Fibroblast of lung (primary cell): Measurements from ENCODE around the gene FSTL5. TPM values are rescaled to one million over a fixed set of nuclear protein-coding genes. Genes with fewer than 3 reads are reported as not detected.

Source experiments
- DNase-seq, 2 donors: peaks; one replicate each; pipeline versions ENCODE4 v3.0.0 to v3.0.0-alpha.2; 2010; ENCODE audit warnings: low read depth in 2 of 2
- H2AFZ ChIP-seq: 2 replicates; pipeline ENCODE4 v1.5.1; 2012; ENCODE audit warnings: low read length, control low read depth, inconsistent platforms
- H3K27ac ChIP-seq: 2 replicates; pipeline ENCODE4 v1.5.1; 2011; ENCODE audit warnings: low read length, control low read depth; ENCODE audit not compliant: insufficient read depth
- H3K27me3 ChIP-seq: 2 replicates; pipeline ENCODE4 v1.5.1; 2011; ENCODE audit warnings: mild to moderate bottlenecking, low read length; ENCODE audit not compliant: control insufficient read depth, insufficient read depth
- H3K36me3 ChIP-seq: 2 replicates; pipeline ENCODE4 v1.5.1; 2011; ENCODE audit warnings: low read length; ENCODE audit not compliant: control insufficient read depth, insufficient read depth
- H3K4me1 ChIP-seq: 2 replicates; pipeline ENCODE4 v1.5.1; 2011; ENCODE audit warnings: low read length; ENCODE audit not compliant: control insufficient read depth, insufficient read depth; ENCODE audit errors: extremely low read depth
- H3K4me2 ChIP-seq: 2 replicates; pipeline ENCODE4 v1.5.1; 2011; ENCODE audit warnings: low read length, control low read depth; ENCODE audit not compliant: insufficient read depth; ENCODE audit errors: extremely low read depth
- H3K4me3 ChIP-seq, 4 experiments: fragments of 200-600 bp in 1 of 4; sonication (generic) in 1 of 4; replicated peaks in 1 of 4; 2 replicates each; pipeline ENCODE4 v1.5.1; 2011 to 2016; ENCODE audit warnings: low read length in 4 of 4, low read depth in 3 of 4, mild to moderate bottlenecking in 3 of 4, control low read depth in 2 of 4, inconsistent platforms in 1 of 4, mixed read lengths in 1 of 4; ENCODE audit not compliant: insufficient read depth in 1 of 4; ENCODE audit errors: control extremely low read depth in 1 of 4
- H3K79me2 ChIP-seq: 2 replicates; pipeline ENCODE4 v1.5.1; 2012; ENCODE audit warnings: mild to moderate bottlenecking, low read length, inconsistent platforms; ENCODE audit not compliant: control insufficient read depth, insufficient read depth
- H3K9ac ChIP-seq: 2 replicates; pipeline ENCODE4 v1.5.1; 2011; ENCODE audit warnings: mild to moderate bottlenecking, low read length, control low read depth; ENCODE audit not compliant: insufficient read depth
- H3K9me3 ChIP-seq: 2 replicates; pipeline ENCODE4 v1.5.1; 2012; ENCODE audit warnings: low read depth, low read length; ENCODE audit not compliant: control insufficient read depth, insufficient read depth
- H4K20me1 ChIP-seq: 2 replicates; pipeline ENCODE4 v1.5.1; 2011; ENCODE audit warnings: low read length; ENCODE audit not compliant: control insufficient read depth, insufficient read depth; ENCODE audit errors: extremely low read depth
- EZH2 ChIP-seq: IDR thresholded peaks from 2 replicates; pipeline ENCODE4 v1.5.1; 2012; ENCODE audit warnings: low read length, control low read depth, mild to moderate bottlenecking; ENCODE audit errors: missing control alignments
- polyA plus RNA-seq, 2 donors: library from polyadenylated mRNA; depleted of rRNA in 1 of 2; stranded (reverse) in 1 of 2; unstranded in 1 of 2; fragments of >200 nt; gene quantifications; 2 replicates each; pipeline ENCODE4 v1.2.1, GENCODE V29; 2011 to 2012; ENCODE audit warnings: missing spikeins in 1 of 2
- total RNA-seq: library from RNA; depleted of rRNA; stranded (reverse); fragments of >200 nt; gene quantifications from 2 replicates; pipeline ENCODE4 v1.2.1, GENCODE V29; 2014
- TF ChIP-seq, protein P1 (sequence below), 2 donors: IDR thresholded peaks in 1 of 2; conservative IDR thresholded peaks in 1 of 2; 1 replicate in 1 of 2; 2 replicates in 1 of 2; pipeline ENCODE4 v1.5.1; 2011 to 2012; ENCODE audit warnings: low read length in 2 of 2, control low read depth in 1 of 2, inconsistent platforms in 1 of 2, low read depth in 1 of 2, mild to moderate bottlenecking in 1 of 2

Gene FSTL5
- total and polyA plus RNA-seq, 2 donors (not counting 1 experiment from before 2014, with no cell fraction given) = 0.11 to 0.33 TPM

DNA sequence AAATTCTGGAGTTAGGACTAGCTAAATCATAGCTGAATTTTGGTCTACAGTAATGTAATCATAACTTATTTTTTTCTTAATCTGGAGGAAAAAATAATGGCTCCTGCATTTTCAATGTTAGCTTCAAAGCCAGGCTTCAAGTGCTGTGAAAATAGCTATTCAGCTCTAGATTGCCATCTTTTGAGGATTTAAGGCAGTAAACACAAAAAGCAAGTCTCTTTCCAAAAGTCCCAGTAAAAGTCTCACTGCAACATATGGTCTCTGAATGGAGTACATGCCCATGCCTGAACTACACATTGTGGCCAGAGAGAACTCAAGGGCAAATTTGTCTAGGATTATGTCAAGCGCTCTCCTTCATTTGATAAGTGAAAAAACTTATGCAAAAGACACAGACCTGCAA is 720.9 kb downstream of the FSTL5 start:
- Histone ChIP-seq H3K36me3 (no peaks in the 10 kb centered on the region), H2AFZ (no peak overlapping the region)

DNA sequence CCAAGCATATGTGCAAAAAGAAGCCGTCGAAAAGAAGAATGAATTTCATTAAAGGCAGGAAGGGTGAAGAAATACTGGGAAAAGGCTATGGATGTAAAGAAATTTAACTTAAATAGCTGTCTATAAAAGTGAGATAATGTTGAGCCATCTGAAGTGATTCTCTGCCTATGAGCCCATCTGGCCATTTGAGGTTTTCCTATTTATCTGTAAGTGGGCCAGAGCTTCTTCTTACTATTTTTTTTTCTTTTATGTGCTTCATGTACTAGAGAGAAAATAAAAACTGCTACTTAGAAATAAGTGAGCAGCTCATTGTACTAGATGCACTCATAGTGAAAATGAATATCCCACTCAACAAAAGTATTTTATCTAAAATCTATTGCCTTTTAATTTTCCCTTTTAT is 725.7 kb downstream of the FSTL5 start:
- Histone ChIP-seq H3K4me1 (no peaks in the 10 kb centered on the region), H2AFZ (no peak overlapping the region), H3K27ac (no peak overlapping the region), H3K4me2 (no peak overlapping the region), H4K20me1 (no peaks in the 10 kb centered on the region), H3K4me3 (no peak overlapping the region), H3K9ac (no peak overlapping the region), H3K27me3 (no peaks in the 10 kb centered on the region), H3K9me3 (no peaks in the 10 kb centered on the region), H3K36me3 (no peaks in the 10 kb centered on the region), H3K79me2 (no peaks in the 10 kb centered on the region)
- TF ChIP-seq, protein P1, sequence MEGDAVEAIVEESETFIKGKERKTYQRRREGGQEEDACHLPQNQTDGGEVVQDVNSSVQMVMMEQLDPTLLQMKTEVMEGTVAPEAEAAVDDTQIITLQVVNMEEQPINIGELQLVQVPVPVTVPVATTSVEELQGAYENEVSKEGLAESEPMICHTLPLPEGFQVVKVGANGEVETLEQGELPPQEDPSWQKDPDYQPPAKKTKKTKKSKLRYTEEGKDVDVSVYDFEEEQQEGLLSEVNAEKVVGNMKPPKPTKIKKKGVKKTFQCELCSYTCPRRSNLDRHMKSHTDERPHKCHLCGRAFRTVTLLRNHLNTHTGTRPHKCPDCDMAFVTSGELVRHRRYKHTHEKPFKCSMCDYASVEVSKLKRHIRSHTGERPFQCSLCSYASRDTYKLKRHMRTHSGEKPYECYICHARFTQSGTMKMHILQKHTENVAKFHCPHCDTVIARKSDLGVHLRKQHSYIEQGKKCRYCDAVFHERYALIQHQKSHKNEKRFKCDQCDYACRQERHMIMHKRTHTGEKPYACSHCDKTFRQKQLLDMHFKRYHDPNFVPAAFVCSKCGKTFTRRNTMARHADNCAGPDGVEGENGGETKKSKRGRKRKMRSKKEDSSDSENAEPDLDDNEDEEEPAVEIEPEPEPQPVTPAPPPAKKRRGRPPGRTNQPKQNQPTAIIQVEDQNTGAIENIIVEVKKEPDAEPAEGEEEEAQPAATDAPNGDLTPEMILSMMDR (conservative IDR thresholded peaks at IDR 0.05 in 1 of 2, IDR thresholded peaks at IDR 0.05 in 1 of 2; ENCODE audit: low read depth in 1 of 2, low read length in 2 of 2) = no peak
- no peak for TF ChIP-seq EZH2
- DNase-seq = no peak

More for the DNA sequence above, 720.9 kb downstream of the FSTL5 start:
- Histone ChIP-seq H3K4me1 (no peaks in the 10 kb centered on the region), H3K4me3 (no peak overlapping the region), H4K20me1 (no peaks in the 10 kb centered on the region), H3K9ac (no peak overlapping the region), H3K9me3 (no peaks in the 10 kb centered on the region), H3K79me2 (no peaks in the 10 kb centered on the region), H3K27ac (no peak overlapping the region), H3K27me3 (no peaks in the 10 kb centered on the region), H3K4me2 (no peak overlapping the region)
- no peak for DNase-seq
- TF ChIP-seq, protein P1 (conservative IDR thresholded peaks at IDR 0.05 in 1 of 2, IDR thresholded peaks at IDR 0.05 in 1 of 2; ENCODE audit: low read depth in 1 of 2, low read length in 2 of 2) = no peak
- no peak for TF ChIP-seq EZH2

DNA sequence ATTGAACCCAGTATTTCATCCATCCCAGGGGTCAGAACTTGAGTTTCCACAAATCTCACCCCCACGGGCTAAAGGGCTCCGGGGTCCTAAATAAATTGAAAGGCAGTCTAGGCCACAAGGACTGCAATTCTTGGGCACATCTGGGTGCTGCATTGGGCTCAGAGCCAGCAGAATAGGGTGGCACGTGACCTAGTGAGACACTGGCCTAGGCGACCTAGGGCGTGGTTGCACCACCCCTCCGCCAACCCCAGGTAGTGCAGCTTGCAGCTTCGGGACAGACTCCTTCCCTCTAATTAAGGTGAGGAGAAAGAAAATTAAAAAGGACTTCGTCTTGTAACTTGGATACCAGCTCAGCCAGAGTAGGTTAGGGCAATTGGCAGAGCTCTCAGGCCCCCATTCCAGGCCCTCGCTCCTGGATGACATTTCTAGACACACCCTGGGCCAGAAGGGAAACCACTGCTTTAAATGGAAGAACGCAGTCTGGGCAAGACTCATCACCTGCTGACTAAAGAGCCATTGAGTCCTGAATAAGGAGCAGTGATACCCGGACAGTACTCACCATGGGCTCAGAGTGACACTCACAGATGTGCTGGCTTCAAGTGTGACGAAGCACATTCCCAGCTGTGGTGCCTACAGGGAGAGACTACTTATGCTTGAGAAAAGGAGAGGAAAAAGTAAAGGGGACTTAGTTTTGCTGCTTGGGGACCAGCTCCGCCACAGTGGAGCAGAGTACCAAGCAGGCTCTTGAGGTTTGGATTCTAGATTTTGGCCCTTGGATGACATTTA is 735.4 kb downstream of the FSTL5 start:
- Histone ChIP-seq H3K9ac (no peak overlapping the region), H2AFZ (no peak overlapping the region), H3K9me3 (no peaks in the 10 kb centered on the region), H3K4me2 (no peak overlapping the region), H3K36me3 (no peaks in the 10 kb centered on the region), H3K4me3 (no peak overlapping the region), H3K4me1 (no peaks in the 10 kb centered on the region), H4K20me1 (no peaks in the 10 kb centered on the region), H3K27ac (no peak overlapping the region), H3K79me2 (no peaks in the 10 kb centered on the region), H3K27me3 (no peaks in the 10 kb centered on the region)
- no peak for DNase-seq
- TF ChIP-seq, protein P1 (conservative IDR thresholded peaks at IDR 0.05 in 1 of 2, IDR thresholded peaks at IDR 0.05 in 1 of 2; ENCODE audit: low read depth in 1 of 2, low read length in 2 of 2) = no peak
- TF ChIP-seq EZH2 = no peak
